Sigmoid colon (tissue), 4 donors: Measurements from ENCODE around the gene MYLK.

Experiments used
- CTCF ChIP-seq, 4 experiments: fragments of 450-650 bp in 3 of 4; fragments of 200-600 bp in 1 of 4; IDR thresholded peaks; one replicate each; pipeline ENCODE4 v1.5.1; 2016 to 2019; ENCODE audit warnings: antibody characterized with exemption in 4 of 4, mild to moderate bottlenecking in 3 of 4, moderate library complexity in 2 of 4
- POLR2AphosphoS5 ChIP-seq, 4 donors: sonication (generic); formaldehyde crosslinking; IDR thresholded peaks; one replicate each; pipeline ENCODE4 v1.6.1; 2017; ENCODE audit warnings: antibody characterized with exemption in 4 of 4

GRCh38 chr3:123768480-123769355, 115.4 kb downstream of the MYLK start:
- no peak for TF ChIP-seq CTCF (IDR thresholded peaks at IDR 0.05)
- TF ChIP-seq POLR2AphosphoS5 (IDR thresholded peaks at IDR 0.05), result no peak
